A549 treated with Hydrocortisone at 1 μM for 4 hours (cell line): ENCODE measurements around the gene SLC30A10. TPM values are rescaled to one million over a fixed set of nuclear protein-coding genes. Genes with fewer than 3 reads are reported as not detected.

Experiments used
- total RNA-seq: library from RNA; stranded (reverse); fragments of 200-300 nt; extraction: Qiagen RNA extraction; gene quantifications from 5 replicates; pipeline ENCODE4 v1.2.3, GENCODE V29; 2022

The SLC30A10 gene
- total RNA-seq: 0.03 to 0.05 TPM (median 0.05 TPM) in 5 replicates

GRCh38 chr1:219927956-219928790, at the start of gene SLC30A10:
Gene SLC30A10, minus strand, starts transcription at chr1:219928557. Its CDS starts 117 bp downstream, at chr1:219928440.

Other genes starting within 250 kb of the SLC30A10 start
- 68.8 to 80.4 TPM (median 76.1 TPM) in 5 replicates for gene EPRS1, start 117.9 kb upstream of the SLC30A10 start, total RNA-seq
- 17.1 to 26.7 TPM (median 17.6 TPM) in 5 replicates for gene BPNT1, start 161.2 kb upstream of the SLC30A10 start, total RNA-seq
- 90.0 to 120 TPM (median 103 TPM) in 5 replicates for gene IARS2, start 165.6 kb upstream of the SLC30A10 start, total RNA-seq